CD4-positive, alpha-beta T cell (primary cell): Measurements from ENCODE around the gene RET. TPM values are rescaled to one million over a fixed set of nuclear protein-coding genes. Genes with fewer than 3 reads are reported as not detected.
"Not testable (repeated sequence)": the region's sequence is repeated elsewhere in the genome, so short reads cannot be mapped to it uniquely, and the experiment has no call there.

ENCODE experiments used
- ATAC-seq: fragments of 200-7000 bp; cut with Tn5 transposase; one replicate; pipeline ENCODE4 v1.10.0; 2022; ENCODE audit warnings: mild to moderate bottlenecking; ENCODE audit not compliant: poor library complexity
- CTCF ChIA-PET: fragments of 350-600 bp; sonication (Branson Sonifier 250); formaldehyde crosslinking; loops from one replicate; lab custom pipeline; 2021; ENCODE audit warnings: antibody characterized with exemption, inconsistent platforms; lab: Charles Lee
- POLR2A ChIA-PET: fragments of 350-600 bp; sonication (Branson Sonifier 250); formaldehyde crosslinking; loops from one replicate; lab custom pipeline; 2021; ENCODE audit warnings: antibody characterized with exemption, inconsistent platforms; lab: Charles Lee
- DNase-seq, 14 experiments: peaks; one replicate each; pipeline ENCODE4 v3.0.0-alpha.2; 2013 to 2020; ENCODE audit warnings: mixed read lengths in 2 of 14
- H3K27ac ChIP-seq, 2 donors: one replicate each; pipeline versions ENCODE4 v1.5.1 to v1.7.0; 2013; ENCODE audit warnings: low read length in 2 of 2, low read depth in 1 of 2, mild to moderate bottlenecking in 1 of 2
- H3K27me3 ChIP-seq, 2 experiments: 1 replicate in 1 of 2; 2 replicates in 1 of 2; pipeline versions ENCODE4 v1.6.1 to v1.7.0; 2013; ENCODE audit warnings: low read length in 2 of 2, control low read depth in 1 of 2, mild to moderate bottlenecking in 1 of 2, moderate library complexity in 1 of 2; ENCODE audit not compliant: insufficient read depth in 2 of 2, control insufficient read depth in 1 of 2
- H3K36me3 ChIP-seq: one replicate; pipeline ENCODE4 v1.6.1; 2013; ENCODE audit warnings: low read length, control low read depth; ENCODE audit not compliant: insufficient read depth
- H3K4me1 ChIP-seq: one replicate; pipeline ENCODE4 v1.6.1; 2013; ENCODE audit warnings: low read length, control low read depth; ENCODE audit not compliant: insufficient read depth
- H3K4me3 ChIP-seq: one replicate; pipeline ENCODE4 v1.5.1; 2013; ENCODE audit warnings: mild to moderate bottlenecking, low read length, moderate library complexity
- H3K9me3 ChIP-seq, 2 experiments: 1 replicate in 1 of 2; 2 replicates in 1 of 2; pipeline versions ENCODE4 v1.6.1 to v1.7.0; 2013; ENCODE audit warnings: low read length in 2 of 2, mild to moderate bottlenecking in 2 of 2, control low read depth in 1 of 2, moderate library complexity in 1 of 2; ENCODE audit not compliant: control insufficient read depth in 1 of 2, insufficient read depth in 1 of 2
- H3K27ac Mint-ChIP-seq: one replicate; pipeline ENCODE4 v1.8.0; 2020; ENCODE audit warnings: mixed read lengths
- H3K27me3 Mint-ChIP-seq: one replicate; pipeline ENCODE4 v1.8.0; 2021; ENCODE audit warnings: mixed read lengths
- H3K36me3 Mint-ChIP-seq: one replicate; pipeline ENCODE4 v1.8.0; 2021; ENCODE audit warnings: low read depth, mixed read lengths
- H3K4me1 Mint-ChIP-seq: one replicate; pipeline ENCODE4 v1.8.0; 2021; ENCODE audit warnings: low read depth, mixed read lengths
- H3K4me3 Mint-ChIP-seq: one replicate; pipeline ENCODE4 v1.8.0; 2020; ENCODE audit warnings: mild to moderate bottlenecking, mixed read lengths
- H3K9me3 Mint-ChIP-seq: one replicate; pipeline ENCODE4 v1.8.0; 2020; ENCODE audit warnings: mixed read lengths
- CTCF ChIP-seq: fragments of 200-600 bp; IDR thresholded peaks from one replicate; pipeline ENCODE4 v1.8.0; 2022; ENCODE audit warnings: antibody characterized with exemption, mild to moderate bottlenecking
- intact Hi-C, 2 experiments: fragments of 100-400 bp; cut with DNase I in 1 of 2; cut with micrococcal nuclease in 1 of 2; formaldehyde crosslinking; loops; one replicate each; pipeline versions ENCODE4 v1.15.1 to v1.9.0; 2023 to 2025; cut with DNase I, micrococcal nuclease
- total RNA-seq, 174 experiments: library from RNA in 2 of 174; stranded (reverse) in 2 of 174; gene quantifications; one replicate each; pipeline ENCODE4 v1.2.3 and lab custom pipeline; 2021 to 2026

The RET gene
- total RNA-seq, 2 experiments from 2014 or later, result not detected

- Mint-ChIP-seq H3K27me3 (no peaks in the 10 kb centered on the region), H3K4me1 (no peaks in the 10 kb centered on the region), H3K4me3 (no peak overlapping the region), H3K27ac (no peak overlapping the region), H3K36me3 (no peaks in the 10 kb centered on the region), H3K9me3 (no peaks in the 10 kb centered on the region)
- Histone ChIP-seq H3K27me3 (no peaks in the 10 kb centered on the region), H3K4me1 (no peaks in the 10 kb centered on the region), H3K27ac (no peak overlapping the region), H3K9me3 (peaks cover 0 to 7% of the 10 kb centered on the region in 2 experiments), H3K4me3 (no peak overlapping the region), H3K36me3 (no peaks in the 10 kb centered on the region)
- DNase-seq (no peak), ATAC-seq (no peak)
- CTCF ChIA-PET, result no interaction called here
- intact Hi-C loops, result no loop called here
- TF ChIP-seq CTCF, result no peak
- POLR2A ChIA-PET, result no interaction called here
Observed at GRCh38 chr10:43094085-43094484, 17.2 kb downstream of the RET start.

DNA sequence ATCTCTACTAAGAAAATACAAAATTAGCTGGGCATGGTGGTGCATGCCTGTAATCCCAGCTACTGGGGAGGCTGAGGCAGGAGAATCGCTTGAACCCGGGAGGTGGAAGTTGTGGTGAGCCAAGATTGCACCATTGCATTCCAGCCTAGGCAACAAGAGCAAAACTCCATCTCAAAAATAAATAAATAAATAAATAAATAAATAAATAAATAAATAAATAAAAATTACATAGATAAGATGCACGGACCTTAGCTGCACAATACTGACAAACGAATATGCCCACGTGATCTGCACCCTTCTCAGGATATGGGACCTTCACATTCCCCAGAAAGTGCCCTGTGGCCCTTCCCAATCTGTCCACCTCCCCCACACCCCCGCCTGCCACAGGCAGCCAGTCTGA is 22.5 kb downstream of the RET start:
- H3K27ac Mint-ChIP-seq, H3K4me3 Mint-ChIP-seq, H3K36me3 Mint-ChIP-seq, H3K9me3 Mint-ChIP-seq, POLR2A ChIA-PET, ATAC-seq, H3K9me3 ChIP-seq, H3K36me3 ChIP-seq, H3K4me1 Mint-ChIP-seq, H3K4me3 ChIP-seq, DNase-seq, intact Hi-C loops, H3K4me1 ChIP-seq, H3K27ac ChIP-seq: not testable (repeated sequence)
- CTCF ChIA-PET, result interaction anchor here (0.5 kb wide), 1 partner anchor 772 kb away, joined by 3 read pairs; no protein-coding TSS in a partner anchor
- peaks cover 32% of the 10 kb centered on the region for H3K27me3 Mint-ChIP-seq
- peaks cover 12 to 15% of the 10 kb centered on the region in 2 experiments for H3K27me3 ChIP-seq

DNA sequence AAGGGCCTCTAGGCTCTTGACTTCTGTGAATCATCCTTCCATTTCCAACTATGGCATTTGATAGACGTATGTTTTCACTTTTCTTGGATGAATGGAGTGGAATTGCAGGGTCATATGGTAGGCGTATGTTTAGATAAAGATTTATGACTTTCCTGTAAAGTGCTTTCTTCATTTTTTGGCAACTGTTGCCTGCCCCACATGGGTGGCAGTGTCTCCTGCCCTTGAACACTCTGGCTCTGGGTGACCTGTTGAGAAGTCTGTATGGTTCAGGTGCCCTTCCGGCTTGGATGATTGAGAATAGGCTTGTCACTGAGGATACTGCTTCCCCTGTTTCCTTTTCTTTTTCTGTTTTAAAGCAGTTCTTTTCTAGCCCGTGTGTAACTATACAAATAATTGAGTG is 23.1 kb downstream of the RET start:
- TF ChIP-seq CTCF, result no peak
- ChIA-PET CTCF (interaction anchor here (0.5 kb wide), 1 partner anchor 771 kb away, joined by 3 read pairs; no protein-coding TSS in a partner anchor), POLR2A (no interaction called here)
- DNase-seq (no peak), ATAC-seq (no peak)
- H3K4me3 Mint-ChIP-seq, result no peak overlapping the region
- H3K36me3 Mint-ChIP-seq, result no peaks in the 10 kb centered on the region
- peaks cover 0 to 4% of the 10 kb centered on the region in 2 experiments for H3K9me3 ChIP-seq
- H3K27me3 Mint-ChIP-seq, result peaks cover 32% of the 10 kb centered on the region
- intact Hi-C loops, result loop anchor here in 1 of 2 experiments (10.0 kb wide), 1 partner anchor 545 kb away; no protein-coding TSS in a partner anchor
- no peaks in the 10 kb centered on the region for H3K36me3 ChIP-seq
- peaks cover 6% of the 10 kb centered on the region for H3K4me1 ChIP-seq
- H3K27me3 ChIP-seq, result peaks cover 18 to 20% of the 10 kb centered on the region in 2 experiments
- peaks cover 4% of the 10 kb centered on the region for H3K4me1 Mint-ChIP-seq
- no peak overlapping the region for H3K4me3 ChIP-seq
- no peaks in the 10 kb centered on the region for H3K9me3 Mint-ChIP-seq
- no peak overlapping the region for H3K27ac Mint-ChIP-seq
- H3K27ac ChIP-seq, result no peak overlapping the region

GRCh38 chr10:43100366-43100765 is 23.5 kb downstream of the RET start:
- ChIA-PET CTCF (no interaction called here), POLR2A (no interaction called here)
- no peak for ATAC-seq
- peaks cover 32% of the 10 kb centered on the region for H3K27me3 Mint-ChIP-seq
- DNase-seq, result no peak
- no peaks in the 10 kb centered on the region for H3K36me3 Mint-ChIP-seq
- intact Hi-C loops, result loop anchor here in 1 of 2 experiments (10.0 kb wide), 1 partner anchor 546 kb away; no protein-coding TSS in a partner anchor
- H3K9me3 ChIP-seq, result peaks cover 0 to 6% of the 10 kb centered on the region in 2 experiments
- no peak overlapping the region for H3K27ac ChIP-seq
- H3K4me1 ChIP-seq, result peaks cover 11% of the 10 kb centered on the region
- no peaks in the 10 kb centered on the region for H3K36me3 ChIP-seq
- H3K4me1 Mint-ChIP-seq, result peaks cover 4% of the 10 kb centered on the region
- no peak for TF ChIP-seq CTCF
- no peaks in the 10 kb centered on the region for H3K9me3 Mint-ChIP-seq
- no peak overlapping the region for H3K27ac Mint-ChIP-seq
- peaks cover 18 to 25% of the 10 kb centered on the region in 2 experiments for H3K27me3 ChIP-seq
- H3K4me3 ChIP-seq, result no peak overlapping the region
- no peak overlapping the region for H3K4me3 Mint-ChIP-seq
